ENCODE data around the gene ADAMTS2.

ADAMTS2 gene

DNA sequence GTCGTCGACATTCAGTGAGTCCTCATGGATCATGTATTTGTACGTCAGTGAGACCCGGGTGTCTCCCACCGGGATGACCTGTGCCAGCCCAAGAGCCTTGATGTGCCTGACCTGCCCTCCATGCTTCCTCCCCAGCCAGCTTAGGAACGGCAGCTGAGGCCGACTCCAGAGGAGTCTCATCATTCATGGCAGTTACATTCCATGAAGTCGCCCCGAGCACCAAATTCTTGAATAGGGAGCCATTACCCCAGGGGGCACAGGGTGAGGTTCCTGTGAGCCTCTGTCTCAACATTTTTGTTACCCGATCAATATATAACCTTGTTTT lies 217.3 kb downstream of the ADAMTS2 start:
- H3K27me3 ChIP-seq (replicated peaks in 2 of 5; ENCODE audit: control insufficient read depth in 4 of 5, insufficient read depth in 5 of 5, low read length in 4 of 5) = no peaks in the 10 kb centered on the region
- ChIA-PET POLR2A (no interaction called here), CTCF (no interaction called here)
- H3K9me3 ChIP-seq (ENCODE audit: control extremely low read depth in 1 of 5, control insufficient read depth in 4 of 5, insufficient read depth in 2 of 5, low read depth in 1 of 5, low read length in 4 of 5) = peaks cover 0 to 49% (median 10%) of the 10 kb centered on the region in 5 experiments
- H3K27ac ChIP-seq (ENCODE audit: insufficient read depth in 1 of 2, low read depth in 1 of 2, low read length in 2 of 2, poor library complexity in 1 of 2, severe bottlenecking in 2 of 2) = no peak overlapping the region
- WGBS (ENCODE audit: insufficient coverage) = 93% methylated on average over 9 of the region's 10 CpGs
- no peaks in the 10 kb centered on the region for H3K4me1 ChIP-seq (ENCODE audit: control extremely low read depth in 1 of 4, control insufficient read depth in 4 of 4, insufficient read depth in 4 of 4, low read length in 3 of 4)
- no peak for DNase-seq
- no peak overlapping the region for H3K4me3 ChIP-seq (ENCODE audit: control insufficient read depth in 1 of 7, extremely low read depth in 1 of 7, insufficient read depth in 4 of 7, low read depth in 2 of 7, low read length in 6 of 7)
- H3K36me3 ChIP-seq (ENCODE audit: control insufficient read depth in 4 of 4, insufficient read depth in 4 of 4, low read length in 3 of 4) = no peaks in the 10 kb centered on the region

DNA sequence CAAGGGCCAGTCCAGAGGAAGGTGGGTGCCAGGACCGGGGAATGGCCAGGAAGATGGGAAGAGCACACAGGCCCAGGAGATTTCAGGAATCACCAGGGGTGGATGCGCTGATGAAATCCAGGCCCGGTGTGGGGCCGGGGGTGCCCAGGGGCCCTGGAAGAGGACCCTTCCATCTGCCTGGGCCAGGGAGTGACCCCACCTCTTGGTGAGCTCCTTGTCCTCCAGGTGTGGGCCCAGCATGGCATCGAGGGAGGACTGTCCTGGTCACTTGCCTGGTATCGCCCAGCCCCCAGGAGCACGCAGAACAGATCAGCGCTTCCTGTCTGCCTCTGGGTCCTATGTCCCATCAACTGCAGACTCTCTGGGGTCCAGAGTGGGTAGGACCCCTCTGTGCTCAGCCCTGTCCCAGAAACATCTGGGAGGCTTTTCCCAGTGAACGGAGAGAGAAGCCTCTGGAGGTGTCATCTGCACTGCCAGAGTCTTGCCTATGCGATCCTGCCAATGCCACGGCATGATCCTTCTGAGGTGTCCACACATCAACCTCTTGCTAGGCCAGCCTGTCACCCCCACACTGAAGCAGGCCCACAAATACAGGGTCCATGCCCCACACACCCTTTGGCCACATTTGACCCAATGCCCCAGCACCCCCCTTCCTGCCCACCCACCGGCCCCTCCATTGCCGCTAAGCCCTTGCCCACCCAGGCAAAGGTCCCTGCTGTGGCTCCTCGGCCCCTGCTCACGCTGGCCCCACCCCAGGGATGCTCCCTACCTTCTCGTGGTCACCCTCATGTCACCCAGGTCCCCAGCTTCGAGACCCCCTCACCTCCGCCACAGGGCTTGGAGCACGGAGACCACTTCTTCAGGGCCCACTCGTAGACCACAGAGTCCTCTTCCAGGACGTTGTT lies 217.9 kb downstream of the ADAMTS2 start:
- DNase-seq = no peak
- H3K4me1 ChIP-seq (ENCODE audit: control extremely low read depth in 1 of 4, control insufficient read depth in 4 of 4, insufficient read depth in 4 of 4, low read length in 3 of 4) = no peaks in the 10 kb centered on the region
- H3K27me3 ChIP-seq (replicated peaks in 2 of 5; ENCODE audit: control insufficient read depth in 4 of 5, insufficient read depth in 5 of 5, low read length in 4 of 5) = no peaks in the 10 kb centered on the region
- no peaks in the 10 kb centered on the region for H3K36me3 ChIP-seq (ENCODE audit: control insufficient read depth in 4 of 4, insufficient read depth in 4 of 4, low read length in 3 of 4)
- ChIA-PET POLR2A (no interaction called here), CTCF (no interaction called here)
- WGBS (ENCODE audit: insufficient coverage) = 95% methylated on average over 15 of the region's 21 CpGs
- no peak overlapping the region for H3K27ac ChIP-seq (ENCODE audit: insufficient read depth in 1 of 2, low read depth in 1 of 2, low read length in 2 of 2, poor library complexity in 1 of 2, severe bottlenecking in 2 of 2)
- no peak overlapping the region for H3K4me3 ChIP-seq (ENCODE audit: control insufficient read depth in 1 of 7, extremely low read depth in 1 of 7, insufficient read depth in 4 of 7, low read depth in 2 of 7, low read length in 6 of 7)
- H3K9me3 ChIP-seq (ENCODE audit: control extremely low read depth in 1 of 5, control insufficient read depth in 4 of 5, insufficient read depth in 2 of 5, low read depth in 1 of 5, low read length in 4 of 5) = peaks cover 0 to 51% (median 16%) of the 10 kb centered on the region in 5 experiments

DNA sequence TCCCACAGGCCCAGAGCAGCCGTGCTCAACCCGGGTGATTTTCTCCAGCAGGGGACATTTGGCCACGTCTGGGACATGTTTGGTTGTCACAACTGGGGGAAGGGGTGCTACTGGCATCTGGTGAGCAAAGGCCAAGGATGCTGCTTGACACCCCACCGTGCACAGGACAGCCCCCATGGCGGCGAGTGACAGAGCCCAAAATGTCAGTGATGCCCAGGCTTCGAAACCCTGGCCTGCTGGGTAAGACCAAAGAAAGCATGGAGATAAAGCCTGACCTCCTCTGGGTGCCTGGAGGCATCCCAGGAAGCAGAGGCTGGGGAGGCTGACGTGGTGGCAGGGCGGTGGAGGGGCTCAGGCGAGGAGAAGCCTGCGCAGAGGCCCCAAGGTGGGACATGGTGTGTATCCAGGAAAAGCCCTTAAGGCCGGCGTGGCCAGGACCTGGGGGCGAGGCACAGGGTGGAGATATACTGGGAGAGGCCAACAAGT lies 218.7 kb downstream of the ADAMTS2 start:
- ChIA-PET CTCF (no interaction called here), POLR2A (no interaction called here)
- WGBS (ENCODE audit: insufficient coverage) = 94% methylated on average over 14 of the region's 14 CpGs
- H3K4me3 ChIP-seq (ENCODE audit: control insufficient read depth in 1 of 7, extremely low read depth in 1 of 7, insufficient read depth in 4 of 7, low read depth in 2 of 7, low read length in 6 of 7) = no peak overlapping the region
- H3K4me1 ChIP-seq (ENCODE audit: control extremely low read depth in 1 of 4, control insufficient read depth in 4 of 4, insufficient read depth in 4 of 4, low read length in 3 of 4) = no peaks in the 10 kb centered on the region
- no peaks in the 10 kb centered on the region for H3K27me3 ChIP-seq (replicated peaks in 2 of 5; ENCODE audit: control insufficient read depth in 4 of 5, insufficient read depth in 5 of 5, low read length in 4 of 5)
- no peaks in the 10 kb centered on the region for H3K36me3 ChIP-seq (ENCODE audit: control insufficient read depth in 4 of 4, insufficient read depth in 4 of 4, low read length in 3 of 4)
- peaks cover 0 to 53% (median 24%) of the 10 kb centered on the region in 5 experiments for H3K9me3 ChIP-seq (ENCODE audit: control extremely low read depth in 1 of 5, control insufficient read depth in 4 of 5, insufficient read depth in 2 of 5, low read depth in 1 of 5, low read length in 4 of 5)
- DNase-seq = no peak
- H3K27ac ChIP-seq (ENCODE audit: insufficient read depth in 1 of 2, low read depth in 1 of 2, low read length in 2 of 2, poor library complexity in 1 of 2, severe bottlenecking in 2 of 2) = no peak overlapping the region

DNA sequence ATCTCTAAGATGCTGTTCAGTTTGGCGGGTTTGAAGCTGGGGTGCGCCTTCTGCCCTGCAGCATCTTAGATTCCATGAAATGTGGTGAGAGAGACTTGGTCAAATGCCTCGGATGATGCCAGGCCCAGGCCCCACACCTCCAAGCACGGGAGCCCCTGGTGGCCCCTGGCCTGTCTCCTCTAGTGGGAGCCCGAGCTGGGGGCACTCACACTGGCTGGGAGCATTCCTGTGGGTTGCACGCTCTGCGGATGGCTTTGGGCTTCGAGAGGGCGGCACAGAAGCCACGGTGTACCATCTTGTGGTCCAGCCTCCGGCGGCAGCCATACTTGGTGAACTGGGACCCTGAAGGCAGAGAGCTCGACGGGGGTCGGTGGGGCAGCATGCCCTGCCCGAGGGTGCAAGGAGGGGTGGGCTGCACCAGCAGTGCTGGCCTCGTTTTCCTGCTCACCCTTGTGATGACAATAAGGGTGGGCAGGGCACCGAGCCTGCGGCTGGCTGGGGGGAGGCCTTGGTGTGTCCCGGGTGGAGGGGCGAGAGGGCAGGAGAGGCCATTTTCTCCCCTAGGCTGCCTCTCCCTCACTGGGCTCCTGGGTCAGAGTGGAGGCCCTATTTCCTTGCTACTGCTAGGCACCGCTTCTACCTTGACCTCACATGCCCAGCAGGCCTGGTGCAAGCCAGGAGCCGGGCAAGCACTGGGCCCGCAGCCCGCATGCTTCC lies 219.3 kb downstream of the ADAMTS2 start:
- Histone ChIP-seq H3K36me3 (ENCODE audit: control insufficient read depth in 4 of 4, insufficient read depth in 4 of 4, low read length in 3 of 4) (no peaks in the 10 kb centered on the region), H3K4me3 (ENCODE audit: control insufficient read depth in 1 of 7, extremely low read depth in 1 of 7, insufficient read depth in 4 of 7, low read depth in 2 of 7, low read length in 6 of 7) (no peak overlapping the region), H3K4me1 (ENCODE audit: control extremely low read depth in 1 of 4, control insufficient read depth in 4 of 4, insufficient read depth in 4 of 4, low read length in 3 of 4) (no peaks in the 10 kb centered on the region), H3K9me3 (ENCODE audit: control extremely low read depth in 1 of 5, control insufficient read depth in 4 of 5, insufficient read depth in 2 of 5, low read depth in 1 of 5, low read length in 4 of 5) (peaks cover 0 to 59% (median 30%) of the 10 kb centered on the region in 5 experiments), H3K27ac (ENCODE audit: insufficient read depth in 1 of 2, low read depth in 1 of 2, low read length in 2 of 2, poor library complexity in 1 of 2, severe bottlenecking in 2 of 2) (no peak overlapping the region), H3K27me3 (replicated peaks in 2 of 5; ENCODE audit: control insufficient read depth in 4 of 5, insufficient read depth in 5 of 5, low read length in 4 of 5) (no peaks in the 10 kb centered on the region)
- no peak for DNase-seq
- ChIA-PET CTCF (no interaction called here), POLR2A (no interaction called here)
- 97% methylated on average over 25 of the region's 25 CpGs for whole genome bisulfite sequencing (ENCODE audit: insufficient coverage)

DNA sequence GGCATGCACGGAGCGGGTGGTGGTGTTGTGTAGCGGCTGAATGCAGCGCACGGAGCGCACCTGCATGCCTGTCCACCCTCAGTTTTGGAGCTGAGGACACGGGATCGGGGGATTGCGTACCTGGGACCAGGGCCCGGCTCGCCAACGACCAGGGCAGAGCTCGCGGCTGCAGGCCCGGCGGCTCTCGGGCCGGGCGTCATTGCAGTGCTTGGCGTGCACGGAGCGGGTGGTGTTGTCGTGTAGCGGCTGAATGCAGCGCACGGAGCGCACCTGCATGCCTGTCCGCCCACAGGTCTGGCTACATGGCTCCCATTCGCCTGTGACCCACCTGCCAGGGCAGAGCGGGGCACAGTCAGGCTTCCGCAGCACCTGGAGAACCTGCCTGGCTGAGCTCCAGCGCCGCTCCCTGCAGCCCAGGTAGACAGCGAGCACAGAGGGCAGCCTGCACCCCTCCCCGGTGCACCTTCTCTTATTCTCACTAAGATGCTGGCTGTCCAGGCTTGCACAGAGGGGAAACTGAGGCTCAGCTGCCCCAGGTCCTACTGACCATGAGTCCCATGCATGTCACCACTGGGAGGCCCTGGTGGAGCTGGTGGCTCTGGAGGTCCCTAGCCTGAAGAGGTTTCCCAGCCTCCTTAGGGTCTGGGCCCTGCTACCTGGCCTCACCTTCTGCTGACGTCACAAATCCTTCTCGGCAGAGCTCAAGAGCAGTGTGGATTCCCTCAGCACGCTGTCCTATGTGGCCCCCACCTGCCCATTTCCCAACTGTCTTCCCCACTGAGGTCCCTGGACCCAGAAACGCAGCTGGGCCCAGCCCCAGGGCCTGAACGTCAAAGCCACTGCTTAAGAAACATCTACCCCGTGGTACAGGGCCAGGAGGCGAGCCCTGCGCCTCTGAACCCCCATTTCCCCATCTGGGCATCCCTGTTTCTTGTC lies 220.1 kb downstream of the ADAMTS2 start:
- Histone ChIP-seq H3K27ac (ENCODE audit: insufficient read depth in 1 of 2, low read depth in 1 of 2, low read length in 2 of 2, poor library complexity in 1 of 2, severe bottlenecking in 2 of 2) (no peak overlapping the region), H3K4me1 (ENCODE audit: control extremely low read depth in 1 of 4, control insufficient read depth in 4 of 4, insufficient read depth in 4 of 4, low read length in 3 of 4) (no peaks in the 10 kb centered on the region), H3K27me3 (replicated peaks in 2 of 5; ENCODE audit: control insufficient read depth in 4 of 5, insufficient read depth in 5 of 5, low read length in 4 of 5) (no peaks in the 10 kb centered on the region), H3K4me3 (ENCODE audit: control insufficient read depth in 1 of 7, extremely low read depth in 1 of 7, insufficient read depth in 4 of 7, low read depth in 2 of 7, low read length in 6 of 7) (no peak overlapping the region), H3K36me3 (ENCODE audit: control insufficient read depth in 4 of 4, insufficient read depth in 4 of 4, low read length in 3 of 4) (no peaks in the 10 kb centered on the region), H3K9me3 (ENCODE audit: control extremely low read depth in 1 of 5, control insufficient read depth in 4 of 5, insufficient read depth in 2 of 5, low read depth in 1 of 5, low read length in 4 of 5) (peaks cover 0 to 64% (median 37%) of the 10 kb centered on the region in 5 experiments)
- 97% methylated on average over 41 of the region's 43 CpGs for WGBS (ENCODE audit: insufficient coverage)
- ChIA-PET CTCF (interaction anchor here (0.6 kb wide), 1 partner anchor 47 kb away, joined by 3 read pairs; no protein-coding TSS in a partner anchor), POLR2A (no interaction called here)
- no peak for DNase-seq

DNA sequence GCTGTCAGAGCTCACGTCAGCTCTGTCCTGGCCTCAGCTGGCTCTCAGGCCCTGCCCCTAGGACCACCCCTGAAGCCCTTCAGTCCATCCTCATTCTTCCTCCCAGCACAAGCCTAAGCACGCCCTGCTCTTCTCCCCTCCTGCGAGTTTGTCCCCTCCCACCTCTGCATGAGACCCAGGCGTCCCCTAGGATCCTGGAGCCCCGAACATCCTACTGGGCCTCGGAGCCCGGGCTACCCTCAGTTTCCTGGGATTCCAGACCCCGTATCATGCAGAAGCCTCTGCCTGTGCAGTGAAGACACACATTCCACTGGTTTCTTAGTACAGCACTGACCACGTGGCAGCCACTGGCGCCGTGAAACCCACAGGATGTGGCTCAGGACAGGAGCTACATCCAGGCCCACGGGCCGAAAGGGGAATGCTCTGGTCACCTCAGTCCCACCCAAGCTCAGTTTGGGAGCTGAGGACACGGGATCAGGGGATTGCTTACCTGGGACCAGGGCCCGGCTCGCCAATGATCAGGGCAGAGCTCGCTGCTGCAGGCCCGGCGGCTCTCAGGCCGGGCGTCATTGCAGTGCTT lies 220.9 kb downstream of the ADAMTS2 start:
- Histone ChIP-seq H3K27ac (ENCODE audit: insufficient read depth in 1 of 2, low read depth in 1 of 2, low read length in 2 of 2, poor library complexity in 1 of 2, severe bottlenecking in 2 of 2) (no peak overlapping the region), H3K4me3 (ENCODE audit: control insufficient read depth in 1 of 7, extremely low read depth in 1 of 7, insufficient read depth in 4 of 7, low read depth in 2 of 7, low read length in 6 of 7) (no peak overlapping the region), H3K27me3 (replicated peaks in 2 of 5; ENCODE audit: control insufficient read depth in 4 of 5, insufficient read depth in 5 of 5, low read length in 4 of 5) (no peaks in the 10 kb centered on the region), H3K4me1 (ENCODE audit: control extremely low read depth in 1 of 4, control insufficient read depth in 4 of 4, insufficient read depth in 4 of 4, low read length in 3 of 4) (no peaks in the 10 kb centered on the region), H3K9me3 (ENCODE audit: control extremely low read depth in 1 of 5, control insufficient read depth in 4 of 5, insufficient read depth in 2 of 5, low read depth in 1 of 5, low read length in 4 of 5) (peaks cover 0 to 69% (median 37%) of the 10 kb centered on the region in 5 experiments), H3K36me3 (ENCODE audit: control insufficient read depth in 4 of 4, insufficient read depth in 4 of 4, low read length in 3 of 4) (no peaks in the 10 kb centered on the region)
- CTCF ChIA-PET = interaction anchor here (0.6 kb wide), 1 partner anchor 46 kb away, joined by 3 read pairs; no protein-coding TSS in a partner anchor
- POLR2A ChIA-PET = no interaction called here
- WGBS (ENCODE audit: insufficient coverage) = 92% methylated on average over 21 of the region's 21 CpGs
- no peak for DNase-seq

Data from common myeloid progenitor, CD34-positive (primary cell).